Activated CD8-positive, alpha-beta T cell treated with anti-CD3 and anti-CD28 coated beads, Interleukin-2, amount 10 ng/mL, durations not matched to agents 7 days and 5 days (primary cell): ENCODE data around the gene SLC4A1AP. TPM values are rescaled to one million over a fixed set of nuclear protein-coding genes. Genes with fewer than 3 reads are reported as not detected.
"Not testable (repeated sequence)": the region's sequence is repeated elsewhere in the genome, so short reads cannot be mapped to it uniquely, and the experiment has no call there.

ENCODE experiments used
- ATAC-seq: fragments of 150-1000 bp; cut with Tn5 transposase; one replicate; pipeline ENCODE4 v1.10.0; 2021; ENCODE audit warnings: moderate library complexity
- CTCF ChIA-PET: fragments of 350-600 bp; sonication (Branson Sonifier 250); formaldehyde crosslinking; loops from one replicate; lab custom pipeline; 2021; ENCODE audit warnings: antibody characterized with exemption; lab: Charles Lee
- POLR2A ChIA-PET: fragments of 350-600 bp; sonication (Branson Sonifier 250); formaldehyde crosslinking; loops from one replicate; lab custom pipeline; 2021; ENCODE audit warnings: antibody characterized with exemption; lab: Charles Lee
- DNase-seq: peaks from one replicate; pipeline ENCODE4 v3.0.0-alpha.2; 2020
- H3K27ac Mint-ChIP-seq: one replicate; pipeline ENCODE4 v1.8.0; 2021; ENCODE audit warnings: mild to moderate bottlenecking, mixed read lengths
- H3K27me3 Mint-ChIP-seq: one replicate; pipeline ENCODE4 v1.8.0; 2021; ENCODE audit warnings: low read depth, mixed read lengths
- H3K36me3 Mint-ChIP-seq: one replicate; pipeline ENCODE4 v1.8.0; 2021; ENCODE audit warnings: low read depth, mixed read lengths
- H3K4me1 Mint-ChIP-seq: one replicate; pipeline ENCODE4 v1.8.0; 2021; ENCODE audit warnings: low read depth, mixed read lengths
- H3K4me3 Mint-ChIP-seq: one replicate; pipeline ENCODE4 v1.8.0; 2021; ENCODE audit warnings: mild to moderate bottlenecking, mixed read lengths
- H3K9me3 Mint-ChIP-seq: one replicate; pipeline ENCODE4 v1.8.0; 2022; ENCODE audit warnings: mixed read lengths; ENCODE audit not compliant: insufficient read depth
- total RNA-seq, 2 experiments: library from RNA; stranded (reverse); gene quantifications; one replicate each; pipeline ENCODE4 v1.2.3, GENCODE V29; 2021

Gene SLC4A1AP
- total RNA-seq, 2 experiments from 2014 or later = 24.2 to 25.2 TPM

- no peak for DNase-seq
- ChIA-PET CTCF (interaction anchor here (1.1 to 4.1 kb wide), 12 partner anchors 9 to 544 kb away, joined by 3 to 40 read pairs (median 6); partner anchors contain the start of genes EIF2B4, NRBP1, PPM1G and SLC4A1AP), POLR2A (interaction anchor here (1.2 kb wide), 1 partner anchor 18 kb away, joined by 5 read pairs; the partner anchor contains the start of genes SLC4A1AP and SUPT7L)
- Mint-ChIP-seq H3K4me3 (no peak overlapping the region), H3K9me3 (no peaks in the 10 kb centered on the region), H3K36me3 (peaks cover 40% of the 10 kb centered on the region), H3K4me1 (peaks cover 29% of the 10 kb centered on the region), H3K27ac (no peak overlapping the region), H3K27me3 (no peaks in the 10 kb centered on the region)
- ATAC-seq = no peak
Observed at GRCh38 chr2:27681841-27682240, 18.2 kb downstream of the SLC4A1AP start.

DNA sequence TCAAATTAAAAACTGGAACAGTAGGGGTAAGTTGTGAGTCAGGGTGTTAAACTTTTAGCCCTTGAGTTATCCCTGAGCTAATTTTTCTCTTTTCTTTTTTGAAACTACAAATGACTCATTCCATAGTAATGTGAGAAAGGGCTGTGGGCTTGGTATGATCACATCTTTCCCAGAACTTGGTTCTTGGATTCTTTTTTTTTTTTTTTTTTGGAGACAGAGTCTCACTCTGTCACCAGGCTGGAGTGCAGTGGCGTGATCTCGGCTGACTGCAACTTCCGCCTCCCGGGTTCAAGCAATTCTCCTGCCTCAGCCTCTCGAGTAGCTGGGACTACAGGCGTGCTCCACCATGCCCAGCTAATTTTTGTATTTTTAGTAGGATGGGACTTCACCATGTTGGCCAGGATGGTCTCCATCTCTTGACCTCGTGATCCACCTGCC lies 18.7 kb downstream of the SLC4A1AP start:
- not testable (repeated sequence) for ATAC-seq
- H3K36me3 Mint-ChIP-seq = peaks cover 40% of the 10 kb centered on the region

DNA sequence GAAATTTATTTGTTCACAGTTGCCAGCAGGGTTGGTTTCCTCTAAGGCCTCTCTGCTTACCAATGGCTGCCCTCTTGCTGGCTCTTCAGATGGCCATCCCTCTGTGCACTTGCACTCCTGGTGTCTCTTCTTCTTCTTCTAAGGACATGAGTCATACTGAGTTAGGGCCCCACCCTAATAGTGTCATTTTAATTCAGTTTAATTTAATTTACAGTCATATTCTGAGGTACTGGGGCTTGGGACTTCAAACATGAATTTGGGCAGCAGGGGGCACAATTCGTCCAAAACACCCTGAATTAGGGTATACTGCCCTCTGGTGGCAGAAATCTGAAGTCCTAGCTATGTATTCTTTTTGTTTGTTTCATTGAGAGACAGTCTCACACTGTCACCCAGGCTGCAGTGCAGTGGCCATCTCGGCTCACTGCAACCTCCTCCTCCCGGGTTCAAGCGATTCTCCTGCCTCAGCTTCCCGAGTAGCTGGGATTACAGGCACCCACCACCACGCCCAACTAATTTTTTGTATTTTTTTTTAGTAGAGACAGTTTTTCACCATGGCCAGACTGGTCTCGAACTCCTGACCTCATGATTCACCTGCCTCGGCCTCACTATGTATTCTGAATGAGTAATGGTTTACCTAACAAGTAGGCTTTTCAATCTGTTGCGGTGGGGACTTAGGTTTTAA lies 19.8 kb downstream of the SLC4A1AP start:
- DNase-seq (peak; percentile 96), ATAC-seq (peak; percentile 95)
- peaks cover 29% of the 10 kb centered on the region for H3K4me1 Mint-ChIP-seq
- H3K27me3 Mint-ChIP-seq = no peaks in the 10 kb centered on the region
- ChIA-PET CTCF (interaction anchor here (0.5 to 4.1 kb wide), 89 partner anchors 8 to 1975 kb away, joined by 3 to 40 read pairs (median 4); partner anchors contain the start of genes AGBL5, CCDC121, EIF2B4 and FOSL2), POLR2A (interaction anchor here (0.6 to 1.8 kb wide), 5 partner anchors 10 to 274 kb away, joined by 3 to 8 read pairs (median 5); partner anchors contain the start of genes PPM1G, SLC4A1AP and SUPT7L)
- peaks cover 41% of the 10 kb centered on the region for H3K36me3 Mint-ChIP-seq
- H3K4me3 Mint-ChIP-seq = peak overlapping the region; percentile 26
- peak overlapping the region; percentile 85 for H3K27ac Mint-ChIP-seq
- no peaks in the 10 kb centered on the region for H3K9me3 Mint-ChIP-seq

More for the DNA sequence above, 18.7 kb downstream of the SLC4A1AP start:
- not testable (repeated sequence) for H3K27me3 Mint-ChIP-seq, DNase-seq, H3K9me3 Mint-ChIP-seq, H3K27ac Mint-ChIP-seq, H3K4me3 Mint-ChIP-seq
- H3K4me1 Mint-ChIP-seq = peaks cover 29% of the 10 kb centered on the region
- ChIA-PET POLR2A (interaction anchor here (1.0 kb wide), 1 partner anchor 18 kb away, joined by 3 read pairs; no protein-coding TSS in a partner anchor), CTCF (interaction anchor here (0.7 to 4.1 kb wide), 41 partner anchors 9 to 851 kb away, joined by 3 to 40 read pairs (median 7); partner anchors contain the start of genes AGBL5, CCDC121, EIF2B4 and GPN1)

DNA sequence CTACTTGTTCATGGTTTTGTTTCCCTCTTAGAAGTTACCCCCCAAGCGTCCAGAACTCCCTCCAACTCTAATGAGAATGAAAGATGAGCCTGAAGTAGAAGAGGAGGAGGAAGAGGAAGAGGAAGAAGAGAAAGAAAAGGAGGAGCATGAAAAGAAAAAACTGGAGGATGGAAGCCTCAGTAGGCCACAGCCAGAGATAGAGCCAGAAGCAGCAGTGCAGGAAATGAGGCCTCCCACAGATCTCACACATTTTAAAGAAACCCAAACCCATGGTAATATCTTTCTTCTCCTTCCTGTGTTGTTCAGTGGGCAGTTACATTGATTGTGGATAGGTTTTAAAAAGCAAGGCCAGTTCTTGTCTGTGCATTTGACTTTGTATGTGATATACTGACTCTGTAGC lies 21.3 kb downstream of the SLC4A1AP start:
- DNase-seq = peak; percentile 42
- Mint-ChIP-seq H3K4me3 (peak overlapping the region; percentile 55), H3K27ac (peak overlapping the region; percentile 86), H3K36me3 (peaks cover 36% of the 10 kb centered on the region), H3K4me1 (peaks cover 29% of the 10 kb centered on the region)
- POLR2A ChIA-PET = interaction anchor here (0.7 to 1.8 kb wide), 3 partner anchors 21 to 428 kb away, joined by 3 to 8 read pairs (median 5); partner anchors contain the start of genes PPM1G, SLC4A1AP and SUPT7L
- H3K27me3 Mint-ChIP-seq, H3K9me3 Mint-ChIP-seq: not testable (repeated sequence)
- ATAC-seq = peak; percentile 34
- CTCF ChIA-PET = interaction anchor here (0.7 to 4.1 kb wide), 12 partner anchors 14 to 708 kb away, joined by 3 to 40 read pairs (median 12); partner anchors contain the start of genes CCDC121, FOSL2, GPN1 and NRBP1

GRCh38 chr2:27685577-27685976 lies 21.9 kb downstream of the SLC4A1AP start:
- Mint-ChIP-seq H3K27ac (peak overlapping the region; percentile 86), H3K27me3 (no peaks in the 10 kb centered on the region), H3K36me3 (peaks cover 35% of the 10 kb centered on the region), H3K4me1 (peaks cover 29% of the 10 kb centered on the region), H3K4me3 (peak overlapping the region; percentile 55), H3K9me3 (no peaks in the 10 kb centered on the region)
- ChIA-PET POLR2A (interaction anchor here (1.5 kb wide), 1 partner anchor 22 kb away, joined by 5 read pairs; the partner anchor contains the start of genes SLC4A1AP and SUPT7L), CTCF (no interaction called here)
- DNase-seq = no peak
- ATAC-seq = no peak

DNA sequence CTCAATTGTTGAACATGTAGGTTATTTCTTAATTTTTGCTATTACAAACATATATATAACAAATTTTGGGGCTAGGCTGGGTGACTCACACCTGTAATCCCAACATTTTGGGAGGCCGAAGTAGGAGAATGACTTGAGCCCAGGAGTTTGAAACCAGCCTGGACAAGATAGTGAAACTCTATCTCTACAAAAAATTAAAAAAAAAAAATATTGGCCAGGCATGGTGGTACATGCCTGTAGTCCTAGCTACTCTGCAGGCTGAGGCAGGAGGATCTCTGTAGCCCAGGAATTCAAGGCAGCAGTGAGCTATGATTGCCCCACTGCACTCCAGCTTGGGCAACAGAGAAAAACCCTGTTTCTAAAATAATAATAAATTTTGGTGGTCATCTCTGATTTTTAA lies 23.5 kb downstream of the SLC4A1AP start:
- Mint-ChIP-seq H3K4me1 (peaks cover 29% of the 10 kb centered on the region), H3K9me3 (no peaks in the 10 kb centered on the region), H3K27me3 (no peaks in the 10 kb centered on the region), H3K27ac (no peak overlapping the region), H3K36me3 (peaks cover 34% of the 10 kb centered on the region), H3K4me3 (no peak overlapping the region)
- ChIA-PET CTCF (interaction anchor here (4.6 kb wide), 1 partner anchor 16 kb away, joined by 21 read pairs; no protein-coding TSS in a partner anchor), POLR2A (no interaction called here)
- DNase-seq = no peak
- no peak for ATAC-seq

GRCh38 chr2:27689424-27689823 lies 25.7 kb downstream of the SLC4A1AP start:
- H3K27ac Mint-ChIP-seq = no peak overlapping the region
- H3K36me3 Mint-ChIP-seq = peaks cover 29% of the 10 kb centered on the region
- no peak overlapping the region for H3K4me3 Mint-ChIP-seq

DNA sequence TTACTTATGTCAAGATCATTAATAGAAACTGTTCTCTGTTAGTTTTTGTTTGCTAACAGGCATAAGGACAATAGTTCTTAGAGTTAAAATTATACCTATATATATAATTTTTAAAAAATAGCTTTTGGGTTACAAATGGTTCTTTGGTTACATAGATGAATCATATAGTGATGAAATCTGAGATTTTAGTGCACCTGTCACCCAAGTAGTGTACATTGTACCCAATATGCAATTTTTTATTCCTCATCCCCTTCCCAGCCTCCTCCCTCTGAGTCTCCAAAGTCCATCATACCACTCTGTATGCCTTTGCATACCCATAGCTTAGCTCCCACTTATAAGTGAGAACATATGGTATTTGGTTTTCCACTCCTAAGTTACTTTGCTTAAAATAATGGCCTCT lies 26.4 kb downstream of the SLC4A1AP start:
- Mint-ChIP-seq H3K27me3 (no peaks in the 10 kb centered on the region), H3K27ac (no peak overlapping the region), H3K36me3 (peaks cover 29% of the 10 kb centered on the region), H3K4me3 (no peak overlapping the region), H3K4me1 (peaks cover 10% of the 10 kb centered on the region), H3K9me3 (no peaks in the 10 kb centered on the region)
- ChIA-PET POLR2A (no interaction called here), CTCF (interaction anchor here (4.6 kb wide), 1 partner anchor 13 kb away, joined by 21 read pairs; no protein-coding TSS in a partner anchor)
- DNase-seq (no peak), ATAC-seq (no peak)

More at GRCh38 chr2:27689424-27689823, 25.7 kb downstream of the SLC4A1AP start:
- no peaks in the 10 kb centered on the region for H3K9me3 Mint-ChIP-seq
- CTCF ChIA-PET = interaction anchor here (4.6 kb wide), 1 partner anchor 14 kb away, joined by 21 read pairs; no protein-coding TSS in a partner anchor
- POLR2A ChIA-PET = no interaction called here
- no peaks in the 10 kb centered on the region for H3K27me3 Mint-ChIP-seq
- ATAC-seq (no peak), DNase-seq (no peak)
- H3K4me1 Mint-ChIP-seq = peaks cover 17% of the 10 kb centered on the region

DNA sequence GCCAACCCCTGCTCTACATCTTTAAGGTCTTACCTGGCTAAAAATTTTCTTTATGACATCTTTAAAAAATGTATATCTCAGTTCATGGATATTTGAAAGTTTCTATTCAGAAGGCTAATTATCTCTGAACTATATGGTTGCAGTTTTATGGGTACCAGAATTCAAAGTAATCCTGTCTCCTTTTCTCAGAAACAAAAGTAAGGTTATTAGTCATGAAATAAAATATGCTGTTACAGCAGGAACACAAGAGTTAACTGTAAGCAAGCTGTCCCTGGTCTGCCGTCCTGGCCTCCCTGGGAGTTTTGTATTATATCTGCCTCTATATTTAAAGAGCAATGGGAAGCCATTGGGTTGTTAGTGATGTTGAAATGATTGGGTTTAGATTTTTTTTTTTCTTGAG lies 34.0 kb downstream of the SLC4A1AP start:
- H3K27ac Mint-ChIP-seq = no peak overlapping the region
- H3K36me3 Mint-ChIP-seq = peaks cover 27% of the 10 kb centered on the region
- no peaks in the 10 kb centered on the region for H3K9me3 Mint-ChIP-seq
- ATAC-seq = no peak
- H3K27me3 Mint-ChIP-seq = no peaks in the 10 kb centered on the region
- POLR2A ChIA-PET = no interaction called here
- H3K4me1 Mint-ChIP-seq = peaks cover 2% of the 10 kb centered on the region
- CTCF ChIA-PET = no interaction called here
- no peak overlapping the region for H3K4me3 Mint-ChIP-seq
- no peak for DNase-seq

DNA sequence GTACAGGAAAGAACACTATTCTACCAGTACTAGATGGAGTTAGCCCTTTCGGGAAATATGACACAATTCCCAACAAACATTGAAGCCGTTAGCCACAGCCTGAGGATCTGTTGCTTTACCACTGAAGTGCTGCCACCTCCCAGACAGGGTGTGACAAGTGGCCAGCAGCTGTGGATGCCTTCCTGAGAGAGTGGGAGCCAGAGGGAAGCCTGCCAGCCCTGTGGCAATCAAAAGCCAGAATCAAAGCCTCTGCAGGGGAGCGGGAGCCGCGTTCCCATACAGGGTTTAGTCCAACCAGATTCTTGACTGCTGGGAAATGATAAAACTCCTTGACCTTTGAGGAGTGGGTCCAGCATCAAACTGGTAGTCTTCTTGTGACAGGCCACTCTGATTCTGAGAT lies 38.0 kb downstream of the SLC4A1AP start:
- Mint-ChIP-seq H3K9me3 (no peaks in the 10 kb centered on the region), H3K27ac (no peak overlapping the region), H3K36me3 (peaks cover 10% of the 10 kb centered on the region), H3K4me1 (peaks cover 17% of the 10 kb centered on the region), H3K4me3 (no peak overlapping the region), H3K27me3 (no peaks in the 10 kb centered on the region)
- no peak for DNase-seq
- ChIA-PET POLR2A (no interaction called here), CTCF (interaction anchor here (1.5 to 2.7 kb wide), 2 partner anchors 13 to 18 kb away, joined by 6 to 21 read pairs; no protein-coding TSS in a partner anchor)
- no peak for ATAC-seq

DNA sequence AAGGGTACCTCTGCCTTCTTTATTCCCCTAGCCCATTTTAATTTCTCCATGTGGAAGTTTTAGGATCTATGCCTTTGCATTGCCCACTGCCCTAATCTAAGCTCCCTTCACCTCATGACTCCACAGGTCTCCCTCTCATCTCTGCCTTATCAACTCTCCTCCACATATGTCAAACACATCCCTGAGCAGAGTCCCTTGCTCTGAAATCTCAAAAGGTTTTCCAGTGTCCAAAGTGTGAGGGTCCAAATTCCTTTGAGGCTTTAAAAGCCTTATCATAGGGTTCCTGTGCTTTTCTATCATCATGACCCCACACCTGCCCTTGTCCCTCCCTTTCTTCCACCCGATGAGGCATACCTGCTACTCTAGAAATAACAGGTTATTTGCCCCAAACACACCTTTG lies 38.6 kb downstream of the SLC4A1AP start:
- peaks cover 8% of the 10 kb centered on the region for H3K36me3 Mint-ChIP-seq
- H3K9me3 Mint-ChIP-seq = no peaks in the 10 kb centered on the region
- H3K27me3 Mint-ChIP-seq = no peaks in the 10 kb centered on the region
- H3K4me1 Mint-ChIP-seq = peaks cover 17% of the 10 kb centered on the region
- ATAC-seq (no peak), DNase-seq (no peak)
- H3K27ac Mint-ChIP-seq = no peak overlapping the region
- POLR2A ChIA-PET = no interaction called here
- no peak overlapping the region for H3K4me3 Mint-ChIP-seq
- CTCF ChIA-PET = interaction anchor here (2.7 to 3.8 kb wide), 2 partner anchors 13 to 19 kb away, joined by 21 to 40 read pairs; no protein-coding TSS in a partner anchor
